GM19238 (cell line): ENCODE results near the gene SPIN1.

ENCODE experiments used
- DNase-seq: peaks from one replicate; pipeline ENCODE4 v3.0.0; 2011; ENCODE audit warnings: low spot score; ENCODE audit not compliant: insufficient read length

The SPIN1 gene

GRCh38 chr9:88388886-88389605 lies 802 bp downstream of the SPIN1 start:
- peak; percentile 35 for DNase-seq

- DNase-seq = no peak
Observed at GRCh38 chr9:88390371-88390990, 2.2 kb downstream of the SPIN1 start.

DNA sequence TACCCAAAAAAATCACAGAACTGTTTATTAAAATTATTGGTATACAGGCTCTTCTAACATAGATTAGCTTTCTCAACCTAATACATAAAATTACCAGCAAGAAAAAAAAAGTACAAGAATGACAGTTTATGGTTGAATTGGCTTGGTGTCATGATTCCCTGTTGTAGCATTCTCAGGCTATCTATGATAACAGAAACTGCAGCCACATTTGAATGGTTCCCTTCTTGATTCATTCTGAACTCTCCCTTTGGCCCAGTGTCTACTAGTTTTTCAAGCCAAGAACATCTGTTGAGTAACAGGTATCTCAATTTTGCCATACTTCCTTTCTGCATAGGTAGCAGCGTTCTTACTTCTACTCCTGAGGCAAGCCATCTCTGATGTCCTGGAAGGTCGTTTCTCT lies 3.0 kb downstream of the SPIN1 start:
- no peak for DNase-seq

- no peak for DNase-seq
Observed at GRCh38 chr9:88391921-88392320, 3.7 kb downstream of the SPIN1 start.

GRCh38 chr9:88392549-88392948 lies 4.3 kb downstream of the SPIN1 start:
- no peak for DNase-seq

GRCh38 chr9:88396836-88397577 lies 8.8 kb downstream of the SPIN1 start:
- DNase-seq = no peak

- DNase-seq = no peak
Observed at GRCh38 chr9:88398016-88398415, 9.8 kb downstream of the SPIN1 start.

DNA sequence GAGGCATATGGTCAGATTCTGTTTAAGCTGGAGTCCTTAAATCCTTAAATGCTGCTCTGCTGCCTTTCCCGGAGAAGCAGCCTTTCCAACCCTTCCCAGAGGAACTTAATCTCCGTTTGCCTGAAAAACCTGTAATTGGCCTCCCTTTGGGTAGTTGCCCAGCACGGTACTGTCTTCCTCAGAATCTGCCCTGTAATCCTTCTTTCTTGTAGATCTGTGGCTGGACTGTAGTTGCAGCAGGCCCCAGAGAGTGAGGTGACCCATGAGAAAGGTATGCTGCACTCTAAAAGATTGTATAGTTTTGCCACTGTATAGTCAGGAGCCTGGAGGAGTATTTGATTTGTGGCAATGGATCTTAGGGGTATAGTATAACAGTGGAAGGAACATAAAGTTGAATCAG lies 11.7 kb downstream of the SPIN1 start:
- no peak for DNase-seq

GRCh38 chr9:88403340-88403739 lies 15.1 kb downstream of the SPIN1 start:
- no peak for DNase-seq

DNA sequence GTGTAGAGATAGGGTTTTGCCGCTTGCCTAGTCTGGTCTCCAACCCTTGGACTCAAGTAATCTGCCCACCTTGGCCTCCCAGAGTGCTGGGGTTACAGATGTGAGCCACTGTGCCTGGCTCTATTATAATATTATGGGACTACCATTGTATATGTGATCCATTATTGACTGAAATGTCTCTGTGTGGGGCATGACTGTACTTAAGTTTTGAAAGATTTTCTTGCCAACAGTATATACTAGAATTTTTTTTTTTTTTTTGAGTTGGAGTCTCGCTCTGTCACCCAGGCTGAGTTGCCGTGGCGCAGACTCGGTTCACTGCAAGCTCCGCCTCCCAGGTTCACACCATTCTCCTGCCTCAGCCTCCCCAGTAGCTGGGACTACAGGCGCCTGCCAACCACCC lies 17.8 kb downstream of the SPIN1 start:
- no peak for DNase-seq

GRCh38 chr9:88411471-88411870 lies 23.2 kb downstream of the SPIN1 start:
- no peak for DNase-seq

DNA sequence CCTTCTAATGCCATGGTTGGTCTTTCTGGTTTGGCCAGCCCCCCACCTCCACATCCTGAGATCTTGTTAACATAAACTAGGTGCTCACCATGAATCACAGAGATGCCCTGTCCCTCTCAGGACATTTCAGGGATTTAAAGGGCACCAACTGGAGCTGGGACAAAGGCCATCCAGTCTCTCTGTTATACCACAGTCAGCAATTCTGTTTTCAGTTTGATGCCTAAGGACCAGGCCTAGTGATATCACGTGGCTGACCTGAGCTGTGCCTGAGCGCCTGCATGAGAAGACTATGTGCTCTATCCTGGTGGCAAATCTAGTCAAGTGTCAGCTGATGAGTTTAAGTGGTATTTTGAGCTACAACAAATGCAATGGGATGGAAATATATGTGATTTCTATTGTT lies 26.1 kb downstream of the SPIN1 start:
- no peak for DNase-seq

GRCh38 chr9:88418025-88418424 lies 29.8 kb downstream of the SPIN1 start:
- DNase-seq = no peak

GRCh38 chr9:88418715-88419540 lies 30.7 kb downstream of the SPIN1 start:
- DNase-seq = no peak

DNA sequence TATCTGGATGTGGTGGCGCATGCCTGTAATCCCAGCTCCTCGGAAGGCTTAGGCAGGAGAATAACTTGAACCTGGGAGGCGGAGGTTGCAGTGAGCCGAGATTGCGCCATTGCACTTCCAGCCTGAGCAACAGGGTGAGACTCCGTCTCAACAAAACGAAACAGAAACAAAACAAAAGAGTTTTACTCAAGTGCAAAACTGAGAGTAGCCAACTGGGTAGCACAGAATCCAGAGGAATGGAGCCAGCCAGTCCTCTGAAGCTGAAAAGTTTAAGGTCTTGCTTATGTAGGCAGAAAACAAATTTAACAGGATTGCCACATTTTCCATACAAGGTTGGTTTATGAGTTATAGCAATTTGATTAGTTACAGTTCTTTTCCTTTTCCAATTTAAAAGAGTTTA lies 32.0 kb downstream of the SPIN1 start:
- DNase-seq = no peak

GRCh38 chr9:88421348-88421747 lies 33.1 kb downstream of the SPIN1 start:
- no peak for DNase-seq

- DNase-seq = no peak
Observed at GRCh38 chr9:88425538-88425950, 37.3 kb downstream of the SPIN1 start.

DNA sequence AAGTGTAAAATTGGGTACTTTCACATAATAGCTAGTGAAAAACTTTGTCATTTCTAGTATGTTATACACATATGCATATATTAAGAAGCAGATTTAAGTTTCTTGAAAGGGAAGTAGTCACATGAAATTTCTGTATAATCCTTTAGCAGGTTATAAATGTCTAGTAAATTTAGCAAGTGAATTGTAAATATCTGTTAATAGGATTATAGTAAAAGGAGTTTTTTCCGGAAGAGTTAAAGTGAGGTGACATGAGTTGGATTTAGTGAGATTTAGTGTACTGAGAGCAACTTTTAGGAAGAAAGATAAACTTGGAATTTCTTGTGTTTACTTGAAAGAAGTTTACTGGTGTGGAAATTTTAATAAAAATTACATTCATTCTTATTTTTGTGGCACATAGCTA lies 38.4 kb downstream of the SPIN1 start:
- no peak for DNase-seq

- no peak for DNase-seq
Observed at GRCh38 chr9:88429595-88430430, 41.6 kb downstream of the SPIN1 start.

DNA sequence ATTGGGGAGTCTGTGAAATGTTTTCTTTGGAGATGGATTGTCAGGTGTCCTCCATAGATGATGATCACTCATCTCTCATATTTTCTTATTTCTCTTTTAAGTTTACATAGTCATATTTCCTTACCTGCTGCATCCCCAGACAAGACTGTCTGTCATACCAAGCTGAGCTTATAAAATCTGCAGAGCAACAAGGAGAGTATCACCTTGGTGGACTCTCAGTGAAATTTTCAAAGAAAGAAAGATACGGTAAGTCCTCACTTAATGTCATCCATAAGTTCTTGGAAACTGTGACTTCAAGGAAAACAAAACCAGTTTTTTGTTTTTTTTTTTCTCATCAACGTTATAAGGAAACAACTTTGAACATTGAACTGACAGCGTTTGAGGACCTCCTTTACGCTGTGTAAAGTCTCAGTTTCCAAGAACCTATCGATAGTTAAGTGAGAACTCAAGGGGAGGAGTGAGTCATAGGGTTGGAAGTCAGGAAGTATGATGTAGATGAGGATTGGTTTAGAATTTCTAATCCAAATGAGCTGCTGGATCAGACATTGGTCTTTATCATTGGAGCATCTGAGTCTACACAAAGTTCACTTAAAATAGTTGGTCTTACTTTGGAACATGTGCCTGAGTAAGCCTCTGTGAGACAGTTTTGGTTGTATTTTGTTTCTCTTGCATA lies 45.5 kb downstream of the SPIN1 start:
- no peak for DNase-seq
